ACHN (cell line): ENCODE data around the gene WWTR1.

Source experiments
- DNase-seq: peaks from one replicate; pipeline ENCODE4 v3.0.0-alpha.2; 2015
- in situ Hi-C: cut with HindIII; loops from 2 replicates; pipeline ENCODE4 v1.10.0; 2017; ENCODE audit warnings: low sequenced_read_pairs, low pct_ligation_motif_present, low pct_unique_long_range_greater_than_20kb

WWTR1 gene

GRCh38 chr3:149657321-149657925, 402 bp downstream of the WWTR1 start:
- peak; percentile 66 for DNase-seq
- in situ Hi-C loops: no loop called here

- in situ Hi-C loops: no loop called here
- DNase-seq: no peak
Measured at GRCh38 chr3:149655826-149656574, 1.8 kb downstream of the WWTR1 start.

GRCh38 chr3:149654188-149654601, 3.6 kb downstream of the WWTR1 start:
- no peak for DNase-seq
- in situ Hi-C loops: no loop called here

GRCh38 chr3:149653564-149653963, 4.3 kb downstream of the WWTR1 start:
- in situ Hi-C loops: no loop called here
- no peak for DNase-seq

- in situ Hi-C loops: no loop called here
Measured at GRCh38 chr3:149653136-149653535, 4.7 kb downstream of the WWTR1 start.

GRCh38 chr3:149650828-149651227, 7.0 kb downstream of the WWTR1 start:
- in situ Hi-C loops: no loop called here
- DNase-seq: no peak

More at GRCh38 chr3:149653136-149653535, 4.7 kb downstream of the WWTR1 start:
- DNase-seq: no peak

GRCh38 chr3:149648525-149648924, 9.3 kb downstream of the WWTR1 start:
- in situ Hi-C loops: no loop called here
- DNase-seq: no peak

GRCh38 chr3:149647812-149648211, 10.0 kb downstream of the WWTR1 start:
- DNase-seq: no peak
- in situ Hi-C loops: no loop called here

- DNase-seq: no peak
- in situ Hi-C loops: no loop called here
Measured at GRCh38 chr3:149647285-149647684, 10.5 kb downstream of the WWTR1 start.

- in situ Hi-C loops: no loop called here
- no peak for DNase-seq
Measured at GRCh38 chr3:149646181-149646766, 11.6 kb downstream of the WWTR1 start.

GRCh38 chr3:149643963-149644362, 13.9 kb downstream of the WWTR1 start:
- in situ Hi-C loops: no loop called here

GRCh38 chr3:149643482-149643798, 14.4 kb downstream of the WWTR1 start:
- DNase-seq: no peak
- in situ Hi-C loops: no loop called here

More at GRCh38 chr3:149643963-149644362, 13.9 kb downstream of the WWTR1 start:
- no peak for DNase-seq

- in situ Hi-C loops: no loop called here
- no peak for DNase-seq
Measured at GRCh38 chr3:149640976-149641728, 16.7 kb downstream of the WWTR1 start.

- no peak for DNase-seq
- in situ Hi-C loops: no loop called here
Measured at GRCh38 chr3:149639093-149639486, 18.7 kb downstream of the WWTR1 start.

GRCh38 chr3:149638228-149639092, 19.4 kb downstream of the WWTR1 start:
- DNase-seq: peak; percentile 28
- in situ Hi-C loops: no loop called here

- in situ Hi-C loops: no loop called here
- no peak for DNase-seq
Measured at GRCh38 chr3:149635396-149635795, 22.4 kb downstream of the WWTR1 start.

GRCh38 chr3:149634573-149634972, 23.3 kb downstream of the WWTR1 start:
- in situ Hi-C loops: no loop called here
- no peak for DNase-seq

- no peak for DNase-seq
- in situ Hi-C loops: no loop called here
Measured at GRCh38 chr3:149634072-149634471, 23.8 kb downstream of the WWTR1 start.
